Pons (tissue), 1 donor: ENCODE measurements around the gene BSN.
"Not testable (repeated sequence)": the region's sequence is repeated elsewhere in the genome, so short reads cannot be mapped to it uniquely, and the experiment has no call there.

Experiments used
- DNase-seq: peaks from one replicate; pipeline ENCODE4 v3.0.0-alpha.2; 2016; ENCODE audit warnings: low spot score

BSN gene

GRCh38 chr3:49673715-49674496, 119.6 kb downstream of the BSN start, which contains the start of gene APEH:
Gene APEH (plus strand): TSS chr3:49674351. CDS start chr3:49674402, 51 bp downstream.
- DNase-seq = peak; percentile 93

GRCh38 chr3:49674497-49674983, 120.3 kb downstream of the BSN start:
- no peak for DNase-seq

GRCh38 chr3:49675912-49676311, 121.6 kb downstream of the BSN start:
- no peak for DNase-seq

GRCh38 chr3:49680493-49681231, 126.4 kb downstream of the BSN start:
- DNase-seq = no peak

GRCh38 chr3:49681232-49681522, 126.9 kb downstream of the BSN start:
- DNase-seq = no peak

- DNase-seq = no peak
Measured at GRCh38 chr3:49681543-49681942, 127.3 kb downstream of the BSN start.

GRCh38 chr3:49683162-49683561, 128.9 kb downstream of the BSN start:
- DNase-seq = no peak

- not testable (repeated sequence) for DNase-seq
Measured at GRCh38 chr3:49684453-49684852, 130.2 kb downstream of the BSN start.

GRCh38 chr3:49685103-49685502, 130.8 kb downstream of the BSN start:
- DNase-seq = not testable (repeated sequence)

GRCh38 chr3:49685846-49686245, 131.6 kb downstream of the BSN start:
- not testable (repeated sequence) for DNase-seq

- not testable (repeated sequence) for DNase-seq
Measured at GRCh38 chr3:49686346-49686745, 132.1 kb downstream of the BSN start.

- not testable (repeated sequence) for DNase-seq
Measured at GRCh38 chr3:49686769-49687423, 132.6 kb downstream of the BSN start.

GRCh38 chr3:49687424-49687795, 133.1 kb downstream of the BSN start:
- DNase-seq = not testable (repeated sequence)

GRCh38 chr3:49688338-49689045, 134.2 kb downstream of the BSN start:
- DNase-seq = not testable (repeated sequence)

- DNase-seq = peak; percentile 81
Measured at GRCh38 chr3:49689046-49689907, 135.0 kb downstream of the BSN start, which contains the start of the genes MST1 and RNF123. Gene MST1 (minus strand): TSS chr3:49689474. CDS start chr3:49688691, 783 bp downstream. Gene RNF123 (plus strand): TSS chr3:49689557. CDS start chr3:49691166, 1,609 bp downstream.

- not testable (repeated sequence) for DNase-seq
Measured at GRCh38 chr3:49689908-49690624, 135.8 kb downstream of the BSN start.

- DNase-seq = not testable (repeated sequence)
Measured at GRCh38 chr3:49690856-49691255, 136.6 kb downstream of the BSN start.

GRCh38 chr3:49691481-49691880, 137.2 kb downstream of the BSN start:
- not testable (repeated sequence) for DNase-seq

- DNase-seq = not testable (repeated sequence)
Measured at GRCh38 chr3:49694409-49695070, 140.3 kb downstream of the BSN start.
